ENCODE results near the gene BPIFB1. TPM values are rescaled to one million over a fixed set of nuclear protein-coding genes. Genes with fewer than 3 reads are reported as not detected.
A peak's percentile ranks its signal among the peaks of the same experiment; 100 is the strongest.

Gene BPIFB1
- total RNA-seq, 5 donors from 2014 or later (not counting 1 experiment from before 2014, with no cell fraction given) = 0.16 to 0.76 TPM; not detected in 3

DNA sequence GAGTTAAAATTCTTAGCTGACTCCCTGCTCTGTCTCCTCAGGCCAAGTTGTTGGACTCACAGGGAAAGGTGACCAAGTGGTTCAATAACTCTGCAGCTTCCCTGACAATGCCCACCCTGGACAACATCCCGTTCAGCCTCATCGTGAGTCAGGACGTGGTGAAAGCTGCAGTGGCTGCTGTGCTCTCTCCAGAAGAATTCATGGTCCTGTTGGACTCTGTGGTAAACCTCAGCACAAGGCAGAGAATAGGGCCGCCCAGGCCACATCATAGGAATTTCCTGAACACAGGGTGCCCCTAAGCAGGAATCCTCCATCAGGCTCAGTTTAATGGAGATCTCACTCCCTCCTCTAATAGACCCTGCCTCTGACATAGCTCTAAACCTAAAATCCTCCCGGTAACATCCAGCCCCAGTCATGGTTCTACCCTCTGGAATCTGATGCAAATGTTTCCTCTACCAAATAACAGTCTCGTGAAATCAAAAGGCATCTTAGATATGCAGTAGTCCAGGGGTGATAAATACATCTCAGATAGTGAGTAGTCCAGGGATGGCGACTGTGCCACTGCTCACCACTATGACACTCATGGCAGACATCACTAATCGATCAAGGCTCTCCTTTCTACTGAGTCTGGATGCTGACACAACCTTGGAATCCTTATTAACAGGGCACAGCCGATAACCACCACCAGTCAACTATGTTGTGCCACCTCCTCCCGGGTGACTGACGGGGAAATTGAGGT lies 18.3 kb downstream of the BPIFB1 start:
- WGBS (ENCODE audit: insufficient coverage) = 59% methylated on average over 4 of the region's 11 CpGs
- Mint-ChIP-seq H3K36me3 (no peaks in the 10 kb centered on the region), H3K27ac (no peak overlapping the region), H3K4me3 (no peak overlapping the region), H3K9me3 (no peaks in the 10 kb centered on the region), H3K4me1 (no peaks in the 10 kb centered on the region), H3K27me3 (peaks cover 5 to 10% of the 10 kb centered on the region in 2 donors)
- H3K27me3 ChIP-seq (replicated peaks in 1 of 2; ENCODE audit: control insufficient read depth in 2 of 2, extremely low read depth in 1 of 2, insufficient read depth in 2 of 2, low read length in 1 of 2) = peaks cover 0 to 12% of the 10 kb centered on the region in 2 experiments
- H3K27ac ChIP-seq (ENCODE audit: low read length) = no peak overlapping the region
- ChIA-PET CTCF (no interaction called here), POLR2A (no interaction called here)
- H3K4me1 ChIP-seq (ENCODE audit: control insufficient read depth in 1 of 2, extremely low read depth in 1 of 2, insufficient read depth in 2 of 2, low read length in 2 of 2) = peaks cover 0 to 5% of the 10 kb centered on the region in 2 experiments
- no peaks in the 10 kb centered on the region for H3K9me3 ChIP-seq
- H3K36me3 ChIP-seq (ENCODE audit: control insufficient read depth in 2 of 2, extremely low read depth in 1 of 2, insufficient read depth in 1 of 2, low read length in 1 of 2) = no peaks in the 10 kb centered on the region
- no peak for ATAC-seq (replicated peaks in 1 of 4)
- H3K4me3 ChIP-seq (ENCODE audit: control insufficient read depth in 1 of 2, extremely low read depth in 1 of 2, low read length in 1 of 2) = no peak overlapping the region
- no peak for DNase-seq

DNA sequence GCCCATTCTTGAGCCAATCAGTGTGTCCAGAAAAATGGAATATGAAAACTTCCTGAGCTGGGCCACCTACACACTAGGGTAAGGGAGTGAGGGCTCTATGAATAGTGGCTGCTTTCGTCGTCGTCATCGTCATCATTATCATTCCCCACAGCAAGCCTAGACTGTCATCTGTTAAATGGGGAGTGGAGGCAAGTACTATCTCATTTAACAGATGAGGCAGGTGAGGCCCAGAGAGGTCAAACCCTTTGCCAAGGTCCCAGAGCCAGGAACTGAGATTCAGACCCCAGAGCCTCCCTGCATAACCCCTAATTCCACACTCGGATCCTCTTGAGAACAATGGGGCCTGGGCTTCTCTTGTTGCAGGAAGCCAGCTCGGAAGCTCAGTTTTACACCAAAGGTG lies 20.6 kb downstream of the BPIFB1 start:
- no peak overlapping the region for H3K27ac ChIP-seq (ENCODE audit: low read length)
- Mint-ChIP-seq H3K27me3 (peaks cover 0 to 1% of the 10 kb centered on the region in 2 donors), H3K9me3 (no peaks in the 10 kb centered on the region), H3K4me3 (no peak overlapping the region), H3K27ac (no peak overlapping the region), H3K36me3 (no peaks in the 10 kb centered on the region), H3K4me1 (no peaks in the 10 kb centered on the region)
- DNase-seq (no peak), ATAC-seq (replicated peaks in 1 of 4) (no peak)
- H3K27me3 ChIP-seq (replicated peaks in 1 of 2; ENCODE audit: control insufficient read depth in 2 of 2, extremely low read depth in 1 of 2, insufficient read depth in 2 of 2, low read length in 1 of 2) = peaks cover 0 to 5% of the 10 kb centered on the region in 2 experiments
- H3K4me1 ChIP-seq (ENCODE audit: control insufficient read depth in 1 of 2, extremely low read depth in 1 of 2, insufficient read depth in 2 of 2, low read length in 2 of 2) = peaks cover 0 to 5% of the 10 kb centered on the region in 2 experiments
- H3K4me3 ChIP-seq (ENCODE audit: control insufficient read depth in 1 of 2, extremely low read depth in 1 of 2, low read length in 1 of 2) = no peak overlapping the region
- no CpG with 5 or more reads among the region's 6 CpGs for WGBS (ENCODE audit: insufficient coverage)
- ChIA-PET CTCF (interaction anchor here in 1 of 2 donors (0.8 kb wide), 1 partner anchor 771 kb away, joined by 3 read pairs; no protein-coding TSS in a partner anchor), POLR2A (no interaction called here)
- H3K36me3 ChIP-seq (ENCODE audit: control insufficient read depth in 2 of 2, extremely low read depth in 1 of 2, insufficient read depth in 1 of 2, low read length in 1 of 2) = no peaks in the 10 kb centered on the region
- no peaks in the 10 kb centered on the region for H3K9me3 ChIP-seq

DNA sequence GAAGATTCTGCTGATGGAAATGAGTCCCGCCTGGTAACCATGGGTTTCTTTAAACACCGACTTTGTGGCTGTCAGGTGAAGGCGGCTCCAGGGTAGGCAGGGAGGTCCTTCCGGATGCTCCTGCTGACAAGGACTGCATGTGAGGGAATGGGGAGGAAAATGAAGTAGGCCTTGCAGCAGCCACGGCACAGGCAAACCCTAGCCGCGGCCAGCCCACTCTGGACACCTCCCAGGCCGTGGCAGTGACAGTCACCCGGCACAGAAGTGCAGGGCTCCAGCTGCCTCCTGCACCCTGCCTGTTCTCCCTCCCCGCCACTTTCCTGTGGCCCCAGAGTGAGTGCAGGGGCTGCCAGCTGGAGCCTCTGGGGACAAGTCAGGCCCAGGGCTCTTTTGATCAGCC lies 21.0 kb downstream of the BPIFB1 start:
- no peak overlapping the region for H3K4me3 Mint-ChIP-seq
- H3K27ac Mint-ChIP-seq = no peak overlapping the region
- H3K9me3 Mint-ChIP-seq = no peaks in the 10 kb centered on the region
- DNase-seq = no peak
- ATAC-seq (replicated peaks in 1 of 4) = no peak
- WGBS (ENCODE audit: insufficient coverage) = 82% methylated on average over 8 of the region's 10 CpGs
- no peaks in the 10 kb centered on the region for H3K4me1 Mint-ChIP-seq
- Histone ChIP-seq H3K27me3 (replicated peaks in 1 of 2; ENCODE audit: control insufficient read depth in 2 of 2, extremely low read depth in 1 of 2, insufficient read depth in 2 of 2, low read length in 1 of 2) (peaks cover 0 to 3% of the 10 kb centered on the region in 2 experiments), H3K4me1 (ENCODE audit: control insufficient read depth in 1 of 2, extremely low read depth in 1 of 2, insufficient read depth in 2 of 2, low read length in 2 of 2) (peaks cover 0 to 3% of the 10 kb centered on the region in 2 experiments), H3K36me3 (ENCODE audit: control insufficient read depth in 2 of 2, extremely low read depth in 1 of 2, insufficient read depth in 1 of 2, low read length in 1 of 2) (no peaks in the 10 kb centered on the region), H3K4me3 (ENCODE audit: control insufficient read depth in 1 of 2, extremely low read depth in 1 of 2, low read length in 1 of 2) (no peak overlapping the region), H3K27ac (ENCODE audit: low read length) (no peak overlapping the region), H3K9me3 (no peaks in the 10 kb centered on the region)
- no peaks in the 10 kb centered on the region for H3K27me3 Mint-ChIP-seq
- POLR2A ChIA-PET = no interaction called here
- H3K36me3 Mint-ChIP-seq = no peaks in the 10 kb centered on the region
- CTCF ChIA-PET = interaction anchor here in 1 of 2 donors (0.8 kb wide), 1 partner anchor 772 kb away, joined by 3 read pairs; no protein-coding TSS in a partner anchor

DNA sequence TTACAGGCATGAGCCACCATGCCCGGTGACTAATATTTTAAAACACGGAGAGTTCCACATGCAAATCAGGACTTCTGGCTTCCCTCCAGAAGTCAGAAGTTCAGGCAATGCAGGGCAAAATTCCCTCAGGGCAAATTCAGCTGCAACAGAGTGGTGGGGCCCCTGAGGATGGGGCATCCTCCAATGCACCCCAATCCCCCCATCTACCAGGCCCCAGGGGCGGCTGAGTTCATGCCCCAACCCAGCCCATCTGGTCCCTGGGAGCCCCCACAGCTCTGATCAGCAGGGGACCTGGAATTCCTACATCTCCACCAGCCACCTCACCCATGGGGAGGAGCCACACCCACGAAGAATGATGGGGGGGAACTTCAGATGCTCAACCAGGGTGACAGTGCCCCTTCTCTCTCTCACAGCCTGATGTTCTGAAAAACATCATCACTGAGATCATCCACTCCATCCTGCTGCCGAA lies 22.6 kb downstream of the BPIFB1 start:
- no peaks in the 10 kb centered on the region for H3K4me1 ChIP-seq (ENCODE audit: control insufficient read depth in 1 of 2, extremely low read depth in 1 of 2, insufficient read depth in 2 of 2, low read length in 2 of 2)
- no peak for ATAC-seq (replicated peaks in 1 of 4)
- 74% methylated on average over 4 of the region's 5 CpGs for WGBS (ENCODE audit: insufficient coverage)

DNA sequence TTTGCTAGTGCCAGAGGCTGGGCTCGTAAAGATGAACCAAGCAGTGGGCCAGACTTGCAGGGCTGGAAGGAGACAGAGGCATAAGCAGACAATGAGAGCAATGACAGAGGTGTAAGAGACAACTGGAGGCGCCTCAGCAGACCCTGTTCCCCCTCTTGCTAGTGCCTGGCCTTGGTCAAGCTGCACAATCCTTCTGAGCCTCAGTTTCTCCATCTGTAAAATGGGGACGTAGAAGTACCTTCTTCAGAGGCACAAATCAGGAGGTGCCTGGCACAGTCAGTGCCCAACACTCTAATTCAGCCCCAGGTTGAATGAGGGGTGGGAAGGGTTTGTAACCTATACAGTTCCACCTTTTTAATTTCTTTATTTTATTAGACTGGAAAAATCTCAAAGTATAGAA lies 23.2 kb downstream of the BPIFB1 start:
- Histone ChIP-seq H3K36me3 (ENCODE audit: control insufficient read depth in 2 of 2, extremely low read depth in 1 of 2, insufficient read depth in 1 of 2, low read length in 1 of 2) (no peaks in the 10 kb centered on the region), H3K9me3 (no peaks in the 10 kb centered on the region), H3K27me3 (replicated peaks in 1 of 2; ENCODE audit: control insufficient read depth in 2 of 2, extremely low read depth in 1 of 2, insufficient read depth in 2 of 2, low read length in 1 of 2) (peaks cover 0 to 5% of the 10 kb centered on the region in 2 experiments), H3K27ac (ENCODE audit: low read length) (no peak overlapping the region), H3K4me3 (ENCODE audit: control insufficient read depth in 1 of 2, extremely low read depth in 1 of 2, low read length in 1 of 2) (no peak overlapping the region), H3K4me1 (ENCODE audit: control insufficient read depth in 1 of 2, extremely low read depth in 1 of 2, insufficient read depth in 2 of 2, low read length in 2 of 2) (no peaks in the 10 kb centered on the region)
- H3K4me1 Mint-ChIP-seq = no peaks in the 10 kb centered on the region
- DNase-seq (no peak), ATAC-seq (replicated peaks in 1 of 4) (no peak)
- ChIA-PET POLR2A (no interaction called here), CTCF (no interaction called here)
- H3K27ac Mint-ChIP-seq = no peak overlapping the region
- no peak overlapping the region for H3K4me3 Mint-ChIP-seq
- H3K9me3 Mint-ChIP-seq = no peaks in the 10 kb centered on the region
- WGBS (ENCODE audit: insufficient coverage) = 69% methylated on average over 2 of the region's 3 CpGs
- H3K36me3 Mint-ChIP-seq = no peaks in the 10 kb centered on the region
- H3K27me3 Mint-ChIP-seq = peaks cover 0 to 3% of the 10 kb centered on the region in 2 donors

More for the DNA sequence above, 22.6 kb downstream of the BPIFB1 start:
- ChIA-PET POLR2A (no interaction called here), CTCF (no interaction called here)
- H3K36me3 Mint-ChIP-seq = no peaks in the 10 kb centered on the region
- H3K4me3 Mint-ChIP-seq = no peak overlapping the region
- H3K4me1 Mint-ChIP-seq = no peaks in the 10 kb centered on the region
- H3K27ac Mint-ChIP-seq = no peak overlapping the region
- H3K36me3 ChIP-seq (ENCODE audit: control insufficient read depth in 2 of 2, extremely low read depth in 1 of 2, insufficient read depth in 1 of 2, low read length in 1 of 2) = no peaks in the 10 kb centered on the region
- peaks cover 0 to 3% of the 10 kb centered on the region in 2 donors for H3K27me3 Mint-ChIP-seq
- H3K27ac ChIP-seq (ENCODE audit: low read length) = no peak overlapping the region
- peaks cover 0 to 2% of the 10 kb centered on the region in 2 experiments for H3K27me3 ChIP-seq (replicated peaks in 1 of 2; ENCODE audit: control insufficient read depth in 2 of 2, extremely low read depth in 1 of 2, insufficient read depth in 2 of 2, low read length in 1 of 2)
- no peaks in the 10 kb centered on the region for H3K9me3 Mint-ChIP-seq
- H3K4me3 ChIP-seq (ENCODE audit: control insufficient read depth in 1 of 2, extremely low read depth in 1 of 2, low read length in 1 of 2) = no peak overlapping the region
- no peak for DNase-seq
- H3K9me3 ChIP-seq = no peaks in the 10 kb centered on the region

DNA sequence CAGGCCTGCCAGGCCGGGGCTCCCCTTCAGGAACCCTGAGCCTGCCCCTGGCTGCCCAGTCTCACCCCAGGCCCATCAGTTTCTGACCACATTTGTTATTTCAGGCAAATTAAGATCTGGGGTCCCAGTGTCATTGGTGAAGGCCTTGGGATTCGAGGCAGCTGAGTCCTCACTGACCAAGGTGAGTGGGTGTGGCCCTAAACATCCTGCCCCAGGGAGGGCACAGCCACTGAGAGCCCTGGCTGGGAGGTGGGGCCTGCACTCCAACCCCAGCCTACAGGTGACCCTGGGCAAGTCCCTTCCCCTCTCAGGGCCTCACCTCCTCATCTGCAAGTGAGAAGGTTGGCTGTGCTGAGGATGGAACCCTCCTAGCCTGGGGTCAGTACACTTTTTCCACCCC lies 23.8 kb downstream of the BPIFB1 start:
- Mint-ChIP-seq H3K4me1 (no peaks in the 10 kb centered on the region), H3K9me3 (no peaks in the 10 kb centered on the region), H3K27ac (peak overlapping the region in 1 of 2 donors; percentile 25), H3K36me3 (no peaks in the 10 kb centered on the region), H3K4me3 (no peak overlapping the region), H3K27me3 (peaks cover 0 to 3% of the 10 kb centered on the region in 2 donors)
- no peaks in the 10 kb centered on the region for H3K36me3 ChIP-seq (ENCODE audit: control insufficient read depth in 2 of 2, extremely low read depth in 1 of 2, insufficient read depth in 1 of 2, low read length in 1 of 2)
- no peak overlapping the region for H3K27ac ChIP-seq (ENCODE audit: low read length)
- no peaks in the 10 kb centered on the region for H3K9me3 ChIP-seq
- ATAC-seq (replicated peaks in 1 of 4) (no peak), DNase-seq (no peak)
- ChIA-PET POLR2A (no interaction called here), CTCF (no interaction called here)
- no peak overlapping the region for H3K4me3 ChIP-seq (ENCODE audit: control insufficient read depth in 1 of 2, extremely low read depth in 1 of 2, low read length in 1 of 2)
- H3K4me1 ChIP-seq (ENCODE audit: control insufficient read depth in 1 of 2, extremely low read depth in 1 of 2, insufficient read depth in 2 of 2, low read length in 2 of 2) = no peaks in the 10 kb centered on the region
- WGBS (ENCODE audit: insufficient coverage) = 33% methylated on average over 2 of the region's 2 CpGs
- peaks cover 0 to 8% of the 10 kb centered on the region in 2 experiments for H3K27me3 ChIP-seq (replicated peaks in 1 of 2; ENCODE audit: control insufficient read depth in 2 of 2, extremely low read depth in 1 of 2, insufficient read depth in 2 of 2, low read length in 1 of 2)

Data from T-cell (primary cell).